ENCODE results near the gene FRS3. TPM values are rescaled to one million over a fixed set of nuclear protein-coding genes. Genes with fewer than 3 reads are reported as not detected.

Gene FRS3
- total and polyA plus RNA-seq, 2 of the 13 experiments (the other 11 are each of a cell fraction or from before 2014, with no cell fraction given), result 3.0 to 7.4 TPM

DNA sequence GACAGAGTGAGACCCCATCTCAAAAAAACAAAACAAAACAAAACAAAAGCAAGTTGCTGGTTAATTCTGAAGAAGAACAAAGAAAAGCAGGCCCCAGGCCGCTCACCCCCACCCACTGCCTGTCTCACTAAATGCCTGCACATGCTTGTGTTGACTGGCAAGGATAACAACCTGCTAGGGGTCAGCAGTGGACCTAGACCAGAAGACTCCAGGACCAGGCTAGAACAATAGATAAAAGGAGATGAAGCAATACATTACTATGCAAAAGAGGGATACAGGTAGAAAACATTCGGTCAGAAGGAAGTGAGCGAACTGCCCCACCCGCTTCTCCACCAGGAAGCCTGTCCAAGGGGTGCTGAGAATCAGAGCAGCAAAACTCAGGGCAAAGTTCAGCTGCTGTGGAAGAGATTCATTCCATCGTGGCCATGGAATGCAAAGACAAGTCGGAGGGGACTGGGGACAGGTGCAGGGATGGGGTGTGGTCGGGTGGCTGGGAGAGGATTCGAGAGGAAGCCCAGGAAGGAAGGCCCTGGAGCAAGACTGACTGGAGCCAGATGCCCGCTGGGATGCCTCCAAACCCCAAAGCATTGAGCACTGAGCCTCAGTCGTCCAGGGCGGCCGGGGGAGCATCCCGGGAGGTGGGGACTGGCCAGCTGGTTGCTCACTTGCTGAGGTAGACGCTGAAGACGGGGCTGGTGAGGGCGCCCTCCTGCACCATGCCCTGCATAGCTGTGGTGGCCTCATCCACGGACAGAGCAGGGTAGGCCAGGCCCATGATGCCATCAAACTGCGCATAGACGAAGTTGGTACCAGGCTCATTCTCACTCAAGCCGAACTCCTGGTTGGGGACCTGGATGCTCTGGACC lies 37.8 kb downstream of the FRS3 start (continued):
- TF ChIP-seq ZFP36 (IDR thresholded peaks at IDR 0.05; ENCODE audit: borderline replicate concordance, low read depth, low read length, partially characterized antibody), result no peak
- TF ChIP-seq ZNF317 (CRISPR knock-in tag; IDR thresholded peaks at IDR 0.05), result no peak
- TF ChIP-seq KLF11 (CRISPR knock-in tag; IDR thresholded peaks at IDR 0.05), result peak; percentile 37; the same call in 1 of the 2 replicates
- no peak for TF ChIP-seq KDM3A (CRISPR knock-in tag; IDR thresholded peaks at IDR 0.05; ENCODE audit: low read depth)
- TF ChIP-seq, protein P1, sequence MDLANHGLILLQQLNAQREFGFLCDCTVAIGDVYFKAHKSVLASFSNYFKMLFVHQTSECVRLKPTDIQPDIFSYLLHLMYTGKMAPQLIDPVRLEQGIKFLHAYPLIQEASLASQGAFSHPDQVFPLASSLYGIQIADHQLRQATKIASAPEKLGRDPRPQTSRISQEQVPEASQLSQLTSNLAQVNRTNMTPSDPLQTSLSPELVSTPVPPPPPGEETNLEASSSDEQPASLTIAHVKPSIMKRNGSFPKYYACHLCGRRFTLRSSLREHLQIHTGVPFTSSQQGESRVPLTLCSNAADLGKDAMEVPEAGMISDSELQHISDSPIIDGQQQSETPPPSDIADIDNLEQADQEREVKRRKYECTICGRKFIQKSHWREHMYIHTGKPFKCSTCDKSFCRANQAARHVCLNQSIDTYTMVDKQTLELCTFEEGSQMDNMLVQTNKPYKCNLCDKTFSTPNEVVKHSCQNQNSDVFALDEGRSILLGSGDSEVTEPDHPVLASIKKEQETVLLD (CRISPR knock-in tag; IDR thresholded peaks at IDR 0.05; ENCODE audit: low read depth), result no peak
- no peak for TF ChIP-seq CAMTA2 (CRISPR knock-in tag; IDR thresholded peaks at IDR 0.05; ENCODE audit: borderline replicate concordance)
- TF ChIP-seq, protein P2, sequence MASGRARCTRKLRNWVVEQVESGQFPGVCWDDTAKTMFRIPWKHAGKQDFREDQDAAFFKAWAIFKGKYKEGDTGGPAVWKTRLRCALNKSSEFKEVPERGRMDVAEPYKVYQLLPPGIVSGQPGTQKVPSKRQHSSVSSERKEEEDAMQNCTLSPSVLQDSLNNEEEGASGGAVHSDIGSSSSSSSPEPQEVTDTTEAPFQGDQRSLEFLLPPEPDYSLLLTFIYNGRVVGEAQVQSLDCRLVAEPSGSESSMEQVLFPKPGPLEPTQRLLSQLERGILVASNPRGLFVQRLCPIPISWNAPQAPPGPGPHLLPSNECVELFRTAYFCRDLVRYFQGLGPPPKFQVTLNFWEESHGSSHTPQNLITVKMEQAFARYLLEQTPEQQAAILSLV (CRISPR knock-in tag; IDR thresholded peaks at IDR 0.05; ENCODE audit: borderline replicate concordance), result no peak
- TF ChIP-seq ZFP1 (CRISPR knock-in tag; IDR thresholded peaks at IDR 0.05), result no peak
- TF ChIP-seq PHB2 (IDR thresholded peaks at IDR 0.05; ENCODE audit: partially characterized antibody), result no peak
- TF ChIP-seq POLR2AphosphoS2 (IDR thresholded peaks at IDR 0.05; ENCODE audit: low read depth, low read length), result no peak
- no peak for TF ChIP-seq ZNF577 (CRISPR knock-in tag; IDR thresholded peaks at IDR 0.05; ENCODE audit: borderline replicate concordance, low read depth)
- TF ChIP-seq, protein P3, sequence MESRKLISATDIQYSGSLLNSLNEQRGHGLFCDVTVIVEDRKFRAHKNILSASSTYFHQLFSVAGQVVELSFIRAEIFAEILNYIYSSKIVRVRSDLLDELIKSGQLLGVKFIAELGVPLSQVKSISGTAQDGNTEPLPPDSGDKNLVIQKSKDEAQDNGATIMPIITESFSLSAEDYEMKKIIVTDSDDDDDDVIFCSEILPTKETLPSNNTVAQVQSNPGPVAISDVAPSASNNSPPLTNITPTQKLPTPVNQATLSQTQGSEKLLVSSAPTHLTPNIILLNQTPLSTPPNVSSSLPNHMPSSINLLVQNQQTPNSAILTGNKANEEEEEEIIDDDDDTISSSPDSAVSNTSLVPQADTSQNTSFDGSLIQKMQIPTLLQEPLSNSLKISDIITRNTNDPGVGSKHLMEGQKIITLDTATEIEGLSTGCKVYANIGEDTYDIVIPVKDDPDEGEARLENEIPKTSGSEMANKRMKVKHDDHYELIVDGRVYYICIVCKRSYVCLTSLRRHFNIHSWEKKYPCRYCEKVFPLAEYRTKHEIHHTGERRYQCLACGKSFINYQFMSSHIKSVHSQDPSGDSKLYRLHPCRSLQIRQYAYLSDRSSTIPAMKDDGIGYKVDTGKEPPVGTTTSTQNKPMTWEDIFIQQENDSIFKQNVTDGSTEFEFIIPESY (CRISPR knock-in tag; IDR thresholded peaks at IDR 0.05), result no peak
- peak; percentile 92 for TF ChIP-seq PHF21A (CRISPR knock-in tag; IDR thresholded peaks at IDR 0.05)
- TF ChIP-seq MBNL3 (CRISPR knock-in tag; conservative IDR thresholded peaks at IDR 0.05), result no peak
- TF ChIP-seq FOXP1 (IDR thresholded peaks at IDR 0.05), result no peak
- peak; percentile 72 for TF ChIP-seq FOXP1 (CRISPR knock-in tag; IDR thresholded peaks at IDR 0.05)
- TF ChIP-seq SSRP1 (CRISPR knock-in tag; IDR thresholded peaks at IDR 0.05), result no peak; the same call in 1 of the 2 replicates
- TF ChIP-seq, protein P4, sequence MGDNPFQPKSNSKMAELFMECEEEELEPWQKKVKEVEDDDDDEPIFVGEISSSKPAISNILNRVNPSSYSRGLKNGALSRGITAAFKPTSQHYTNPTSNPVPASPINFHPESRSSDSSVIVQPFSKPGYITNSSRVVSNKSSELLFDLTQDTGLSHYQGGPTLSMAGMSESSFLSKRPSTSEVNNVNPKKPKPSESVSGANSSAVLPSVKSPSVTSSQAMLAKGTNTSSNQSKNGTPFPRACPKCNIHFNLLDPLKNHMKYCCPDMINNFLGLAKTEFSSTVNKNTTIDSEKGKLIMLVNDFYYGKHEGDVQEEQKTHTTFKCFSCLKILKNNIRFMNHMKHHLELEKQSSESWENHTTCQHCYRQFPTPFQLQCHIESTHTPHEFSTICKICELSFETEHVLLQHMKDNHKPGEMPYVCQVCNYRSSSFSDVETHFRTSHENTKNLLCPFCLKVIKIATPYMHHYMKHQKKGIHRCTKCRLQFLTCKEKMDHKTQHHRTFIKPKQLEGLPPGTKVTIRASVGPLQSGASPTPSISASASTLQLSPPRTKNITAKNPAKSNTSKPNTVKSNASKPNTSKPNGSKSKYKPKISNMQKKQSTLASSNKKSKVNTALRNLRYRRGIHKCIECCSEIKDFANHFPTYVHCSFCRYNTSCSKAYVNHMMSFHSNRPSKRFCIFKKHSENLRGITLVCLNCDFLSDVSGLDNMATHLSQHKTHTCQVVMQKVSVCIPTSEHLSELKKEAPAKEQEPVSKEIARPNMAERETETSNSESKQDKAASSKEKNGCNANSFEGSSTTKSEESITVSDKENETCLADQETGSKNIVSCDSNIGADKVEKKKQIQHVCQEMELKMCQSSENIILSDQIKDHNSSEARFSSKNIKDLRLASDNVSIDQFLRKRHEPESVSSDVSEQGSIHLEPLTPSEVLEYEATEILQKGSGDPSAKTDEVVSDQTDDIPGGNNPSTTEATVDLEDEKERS (CRISPR knock-in tag; IDR thresholded peaks at IDR 0.05), result no peak; the same call in 1 of the 2 replicates
- TF ChIP-seq KDM2A (CRISPR knock-in tag; IDR thresholded peaks at IDR 0.05; ENCODE audit: borderline replicate concordance, low read depth), result peak; percentile 45; the same call in 1 of the 2 replicates
- TF ChIP-seq RFX1 (IDR thresholded peaks at IDR 0.05), result no peak
- no peak for TF ChIP-seq MED13 (CRISPR knock-in tag; IDR thresholded peaks at IDR 0.05)
- no peak for TF ChIP-seq ZFP90 (CRISPR knock-in tag; IDR thresholded peaks at IDR 0.05; ENCODE audit: borderline replicate concordance)
- TF ChIP-seq GFI1 (CRISPR knock-in tag; IDR thresholded peaks at IDR 0.05; ENCODE audit: borderline replicate concordance), result peak; percentile 99
- TF ChIP-seq ZNF331 (CRISPR knock-in tag; IDR thresholded peaks at IDR 0.05), result peak; percentile 70
